ENCODE data around the gene EPS15. TPM values are rescaled to one million over a fixed set of nuclear protein-coding genes. Genes with fewer than 3 reads are reported as not detected.

EPS15 gene
- total and polyA plus RNA-seq, 7 donors = 9.8 to 71.9 (median 46.1) TPM

GRCh38 chr1:51423073-51423821, 95.8 kb downstream of the EPS15 start:
- TF ChIP-seq, protein P1, sequence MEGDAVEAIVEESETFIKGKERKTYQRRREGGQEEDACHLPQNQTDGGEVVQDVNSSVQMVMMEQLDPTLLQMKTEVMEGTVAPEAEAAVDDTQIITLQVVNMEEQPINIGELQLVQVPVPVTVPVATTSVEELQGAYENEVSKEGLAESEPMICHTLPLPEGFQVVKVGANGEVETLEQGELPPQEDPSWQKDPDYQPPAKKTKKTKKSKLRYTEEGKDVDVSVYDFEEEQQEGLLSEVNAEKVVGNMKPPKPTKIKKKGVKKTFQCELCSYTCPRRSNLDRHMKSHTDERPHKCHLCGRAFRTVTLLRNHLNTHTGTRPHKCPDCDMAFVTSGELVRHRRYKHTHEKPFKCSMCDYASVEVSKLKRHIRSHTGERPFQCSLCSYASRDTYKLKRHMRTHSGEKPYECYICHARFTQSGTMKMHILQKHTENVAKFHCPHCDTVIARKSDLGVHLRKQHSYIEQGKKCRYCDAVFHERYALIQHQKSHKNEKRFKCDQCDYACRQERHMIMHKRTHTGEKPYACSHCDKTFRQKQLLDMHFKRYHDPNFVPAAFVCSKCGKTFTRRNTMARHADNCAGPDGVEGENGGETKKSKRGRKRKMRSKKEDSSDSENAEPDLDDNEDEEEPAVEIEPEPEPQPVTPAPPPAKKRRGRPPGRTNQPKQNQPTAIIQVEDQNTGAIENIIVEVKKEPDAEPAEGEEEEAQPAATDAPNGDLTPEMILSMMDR (IDR thresholded peaks at IDR 0.05) = no peak
- no peak overlapping the region for H3K4me3 ChIP-seq
- peak overlapping the region; percentile 10 for H3K27ac ChIP-seq
- intact Hi-C loops (cut with DNase I) = loop anchor here in 1 of 2 donors (10.0 kb wide), 1 partner anchor 252 kb away; no protein-coding TSS in a partner anchor
- H3K9me3 ChIP-seq = no peaks in the 10 kb centered on the region
- ATAC-seq (peak in 1 of 4 donors; percentile 30), DNase-seq (no peak)
- H3K36me3 ChIP-seq (ENCODE audit: insufficient read depth in 1 of 2, low read depth in 1 of 2) = peaks cover 0 to 52% of the 10 kb centered on the region in 2 donors
- no peaks in the 10 kb centered on the region for H3K27me3 ChIP-seq (ENCODE audit: insufficient read depth in 3 of 3, low read length in 2 of 3)
- H3K4me1 ChIP-seq = peaks cover 10% of the 10 kb centered on the region
- 68 to 79% (median 74%) methylated on average over 7 of the region's 7 CpGs for WGBS, 3 donors

- DNase-seq = no peak
- ATAC-seq = no peak
- peaks cover 16% of the 10 kb centered on the region for H3K4me1 ChIP-seq
- peaks cover 0 to 45% of the 10 kb centered on the region in 2 donors for H3K36me3 ChIP-seq (ENCODE audit: insufficient read depth in 1 of 2, low read depth in 1 of 2)
- H3K4me3 ChIP-seq = no peak overlapping the region
- WGBS, 3 donors = 77 to 81% (median 80%) methylated on average over 8 of the region's 8 CpGs
- intact Hi-C loops (cut with DNase I) = loop anchor here in 1 of 2 donors (10.0 kb wide), 1 partner anchor 252 kb away; no protein-coding TSS in a partner anchor
- no peaks in the 10 kb centered on the region for H3K9me3 ChIP-seq
- H3K27me3 ChIP-seq (ENCODE audit: insufficient read depth in 3 of 3, low read length in 2 of 3) = no peaks in the 10 kb centered on the region
- H3K27ac ChIP-seq = no peak overlapping the region
- TF ChIP-seq, protein P1 (IDR thresholded peaks at IDR 0.05) = no peak
These were observed 96.5 kb downstream of the EPS15 start for GRCh38 chr1:51422367-51423072.

DNA sequence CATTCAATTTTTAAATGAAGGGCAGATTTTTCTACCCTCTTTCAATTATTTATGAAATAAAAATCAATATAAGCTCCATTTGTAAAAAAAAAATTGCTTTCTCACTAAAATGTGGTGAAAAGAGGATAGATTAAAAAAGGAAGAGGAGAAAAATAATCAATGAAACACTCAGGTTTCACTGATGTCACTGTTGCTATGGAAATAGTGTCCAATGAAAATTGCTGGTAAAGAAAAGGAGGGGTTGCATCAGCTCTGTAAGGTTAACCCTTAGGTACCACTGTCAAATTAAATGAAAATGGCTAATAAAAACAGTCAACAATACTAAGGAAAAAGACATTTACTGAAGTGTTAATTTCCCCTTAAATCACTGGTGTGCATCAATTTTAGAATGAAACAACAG, 97.1 kb downstream of the EPS15 start:
- Histone ChIP-seq H3K27me3 (ENCODE audit: insufficient read depth in 3 of 3, low read length in 2 of 3) (no peaks in the 10 kb centered on the region), H3K4me1 (peaks cover 19% of the 10 kb centered on the region), H3K4me3 (no peak overlapping the region), H3K9me3 (no peaks in the 10 kb centered on the region), H3K36me3 (ENCODE audit: insufficient read depth in 1 of 2, low read depth in 1 of 2) (peaks cover 0 to 40% of the 10 kb centered on the region in 2 donors), H3K27ac (no peak overlapping the region)
- DNase-seq (no peak), ATAC-seq (peak in 2 of 4 donors; percentile 61 to 63)
- TF ChIP-seq, protein P1 (IDR thresholded peaks at IDR 0.05) = no peak
- intact Hi-C loops (cut with DNase I) = loop anchor here in 1 of 2 donors (10.0 kb wide), 1 partner anchor 253 kb away; no protein-coding TSS in a partner anchor

DNA sequence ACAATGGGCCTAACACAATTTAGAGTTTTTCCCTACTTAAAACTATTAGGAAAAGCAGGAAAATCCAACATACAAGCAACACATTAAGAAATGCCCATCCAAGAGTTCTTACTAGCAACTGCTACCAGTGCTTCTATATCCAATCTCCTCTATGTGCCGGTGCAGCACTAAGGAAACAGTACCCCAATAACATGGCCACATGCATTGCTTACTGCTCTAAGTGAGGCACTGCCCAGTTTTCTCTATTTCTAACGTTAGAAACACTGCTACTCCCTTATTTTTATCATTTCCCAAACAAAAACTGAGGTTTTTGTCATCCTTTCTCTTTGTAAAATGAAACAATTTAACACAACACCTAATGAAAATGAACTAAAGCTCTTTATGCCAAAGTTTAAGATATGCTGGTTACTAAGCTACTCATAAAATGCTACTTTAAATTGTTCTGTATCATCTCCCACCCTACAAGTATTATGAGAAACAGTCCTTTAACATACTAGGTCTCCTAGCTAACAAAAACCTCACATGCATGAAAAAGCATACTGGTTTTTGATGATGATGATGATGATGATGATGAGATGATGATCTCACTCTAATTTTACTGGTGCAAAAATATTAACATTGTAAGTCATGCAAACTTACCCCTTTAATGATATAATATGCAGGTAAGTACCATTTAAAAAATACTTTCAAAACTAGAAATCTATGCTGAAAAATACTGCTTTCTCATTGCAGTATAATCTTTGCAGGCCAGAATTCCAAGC, 98.0 kb downstream of the EPS15 start:
- peaks cover 0 to 40% of the 10 kb centered on the region in 2 donors for H3K36me3 ChIP-seq (ENCODE audit: insufficient read depth in 1 of 2, low read depth in 1 of 2)
- intact Hi-C loops (cut with DNase I) = loop anchor here in 1 of 2 donors (10.0 kb wide), 1 partner anchor 254 kb away; no protein-coding TSS in a partner anchor
- DNase-seq = no peak
- H3K4me3 ChIP-seq = no peak overlapping the region
- ATAC-seq = no peak
- peaks cover 29% of the 10 kb centered on the region for H3K4me1 ChIP-seq
- no peak overlapping the region for H3K27ac ChIP-seq
- TF ChIP-seq, protein P1 (IDR thresholded peaks at IDR 0.05) = no peak
- H3K9me3 ChIP-seq = no peaks in the 10 kb centered on the region
- H3K27me3 ChIP-seq (ENCODE audit: insufficient read depth in 3 of 3, low read length in 2 of 3) = no peaks in the 10 kb centered on the region
- WGBS, 3 donors = 80 to 85% (median 84%) methylated on average over 2 of the region's 2 CpGs

All from psoas muscle (tissue), 8 donors.